DOHH2 (cell line): ENCODE data around the gene HTR6.

ENCODE experiments used
- H3F3A ChIP-seq: fragments of 200-600 bp; sonication (generic), shearing (Covaris generic); 2 replicates; pipeline ENCODE4 v1.6.0; 2016; ENCODE audit warnings: antibody characterized with exemption, mild to moderate bottlenecking; ENCODE audit not compliant: control insufficient read depth, insufficient read depth
- H3K27ac ChIP-seq: fragments of 200-600 bp; sonication (generic); 2 replicates; pipeline ENCODE4 v1.5.1; 2014; ENCODE audit warnings: low read depth, mild to moderate bottlenecking, low read length, moderate library complexity
- H3K27me3 ChIP-seq: fragments of 200-600 bp; sonication (generic); 2 replicates; pipeline ENCODE4 v1.6.1; 2014; ENCODE audit warnings: mild to moderate bottlenecking, low read length, mixed read lengths; ENCODE audit not compliant: control insufficient read depth
- H3K36me3 ChIP-seq: fragments of 200-600 bp; sonication (generic); 2 replicates; pipeline ENCODE4 v1.6.1; 2014; ENCODE audit warnings: mild to moderate bottlenecking, low read length, moderate library complexity, mixed read lengths; ENCODE audit not compliant: control insufficient read depth
- H3K4me1 ChIP-seq: fragments of 200-600 bp; sonication (generic); 2 replicates; pipeline ENCODE4 v1.6.1; 2014; ENCODE audit warnings: mild to moderate bottlenecking, low read length, mixed read lengths; ENCODE audit not compliant: control insufficient read depth
- H3K4me2 ChIP-seq: fragments of 200-600 bp; sonication (generic); 2 replicates; pipeline ENCODE4 v1.6.0; 2014; ENCODE audit warnings: mild to moderate bottlenecking, low read length, moderate library complexity
- H3K4me3 ChIP-seq: fragments of 200-600 bp; sonication (generic); 2 replicates; pipeline ENCODE4 v1.5.1; 2014; ENCODE audit warnings: mild to moderate bottlenecking, low read length, mixed read lengths
- H3K79me2 ChIP-seq: fragments of 200-600 bp; sonication (generic); 2 replicates; pipeline ENCODE4 v1.6.1; 2014; ENCODE audit warnings: mild to moderate bottlenecking, low read length, mixed read lengths; ENCODE audit not compliant: control insufficient read depth
- H3K9me2 ChIP-seq: fragments of 200-600 bp; sonication (generic); replicated peaks from 2 replicates; pipeline ENCODE4 v1.6.1; 2014; ENCODE audit warnings: mild to moderate bottlenecking, low read length, mixed read lengths; ENCODE audit not compliant: control insufficient read depth
- H3K9me3 ChIP-seq: fragments of 200-600 bp; sonication (generic); 2 replicates; pipeline ENCODE4 v1.6.1; 2014; ENCODE audit warnings: antibody characterized with exemption, low read length, mixed read lengths; ENCODE audit not compliant: control insufficient read depth, insufficient read depth
- H4K20me1 ChIP-seq: fragments of 200-600 bp; sonication (generic); 2 replicates; pipeline ENCODE4 v1.6.0; 2014; ENCODE audit warnings: low read depth, mild to moderate bottlenecking, antibody characterized with exemption, low read length, moderate library complexity; ENCODE audit not compliant: control insufficient read depth, insufficient read depth
- EZH2phosphoT487 ChIP-seq: fragments of 200-600 bp; sonication (generic); IDR thresholded peaks from 2 replicates; pipeline ENCODE4 v1.6.1; 2017; ENCODE audit warnings: borderline replicate concordance, mild to moderate bottlenecking, antibody characterized with exemption, low read length, moderate library complexity, mixed read lengths
- TF ChIP-seq, protein P1 (sequence below): fragments of 200-600 bp; sonication (generic); IDR thresholded peaks from one replicate; pipeline ENCODE4 v1.5.1; 2014; ENCODE audit warnings: antibody characterized with exemption, mild to moderate bottlenecking, low read depth, low read length; ENCODE audit not compliant: poor library complexity, severe bottlenecking

HTR6 gene

DNA sequence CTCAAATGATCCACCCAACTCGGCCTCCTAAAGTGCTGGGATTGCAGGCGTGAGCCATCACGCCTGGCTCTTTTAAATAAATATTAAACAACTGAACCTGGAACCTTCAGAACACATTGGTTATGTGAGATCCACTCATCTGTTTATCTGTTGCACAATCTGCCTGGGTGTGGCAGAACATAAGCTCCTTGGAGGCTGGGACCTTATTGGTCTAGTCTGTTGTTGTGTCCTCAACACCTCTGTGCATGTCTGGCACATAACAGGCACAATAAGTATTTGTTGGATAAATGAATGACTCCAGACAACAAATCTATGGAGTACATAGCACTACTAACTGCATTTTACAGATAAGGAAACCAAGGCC is 24.7 kb upstream of the HTR6 start:
- peaks cover 32% of the 10 kb centered on the region for H3K27me3 ChIP-seq
- H3K9me2 ChIP-seq, result no peaks in the 10 kb centered on the region
- no peak for TF ChIP-seq EZH2phosphoT487
- TF ChIP-seq, protein P1, sequence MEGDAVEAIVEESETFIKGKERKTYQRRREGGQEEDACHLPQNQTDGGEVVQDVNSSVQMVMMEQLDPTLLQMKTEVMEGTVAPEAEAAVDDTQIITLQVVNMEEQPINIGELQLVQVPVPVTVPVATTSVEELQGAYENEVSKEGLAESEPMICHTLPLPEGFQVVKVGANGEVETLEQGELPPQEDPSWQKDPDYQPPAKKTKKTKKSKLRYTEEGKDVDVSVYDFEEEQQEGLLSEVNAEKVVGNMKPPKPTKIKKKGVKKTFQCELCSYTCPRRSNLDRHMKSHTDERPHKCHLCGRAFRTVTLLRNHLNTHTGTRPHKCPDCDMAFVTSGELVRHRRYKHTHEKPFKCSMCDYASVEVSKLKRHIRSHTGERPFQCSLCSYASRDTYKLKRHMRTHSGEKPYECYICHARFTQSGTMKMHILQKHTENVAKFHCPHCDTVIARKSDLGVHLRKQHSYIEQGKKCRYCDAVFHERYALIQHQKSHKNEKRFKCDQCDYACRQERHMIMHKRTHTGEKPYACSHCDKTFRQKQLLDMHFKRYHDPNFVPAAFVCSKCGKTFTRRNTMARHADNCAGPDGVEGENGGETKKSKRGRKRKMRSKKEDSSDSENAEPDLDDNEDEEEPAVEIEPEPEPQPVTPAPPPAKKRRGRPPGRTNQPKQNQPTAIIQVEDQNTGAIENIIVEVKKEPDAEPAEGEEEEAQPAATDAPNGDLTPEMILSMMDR, result no peak
- no peak overlapping the region for H3K27ac ChIP-seq
- no peaks in the 10 kb centered on the region for H3K9me3 ChIP-seq
- no peaks in the 10 kb centered on the region for H3F3A ChIP-seq
- H3K4me1 ChIP-seq, result peaks cover 2% of the 10 kb centered on the region; the same call in 1 of the 2 replicates
- no peak overlapping the region for H3K4me2 ChIP-seq
- no peaks in the 10 kb centered on the region for H3K36me3 ChIP-seq
- no peak overlapping the region for H3K4me3 ChIP-seq
- H3K79me2 ChIP-seq, result no peaks in the 10 kb centered on the region
- no peaks in the 10 kb centered on the region for H4K20me1 ChIP-seq

DNA sequence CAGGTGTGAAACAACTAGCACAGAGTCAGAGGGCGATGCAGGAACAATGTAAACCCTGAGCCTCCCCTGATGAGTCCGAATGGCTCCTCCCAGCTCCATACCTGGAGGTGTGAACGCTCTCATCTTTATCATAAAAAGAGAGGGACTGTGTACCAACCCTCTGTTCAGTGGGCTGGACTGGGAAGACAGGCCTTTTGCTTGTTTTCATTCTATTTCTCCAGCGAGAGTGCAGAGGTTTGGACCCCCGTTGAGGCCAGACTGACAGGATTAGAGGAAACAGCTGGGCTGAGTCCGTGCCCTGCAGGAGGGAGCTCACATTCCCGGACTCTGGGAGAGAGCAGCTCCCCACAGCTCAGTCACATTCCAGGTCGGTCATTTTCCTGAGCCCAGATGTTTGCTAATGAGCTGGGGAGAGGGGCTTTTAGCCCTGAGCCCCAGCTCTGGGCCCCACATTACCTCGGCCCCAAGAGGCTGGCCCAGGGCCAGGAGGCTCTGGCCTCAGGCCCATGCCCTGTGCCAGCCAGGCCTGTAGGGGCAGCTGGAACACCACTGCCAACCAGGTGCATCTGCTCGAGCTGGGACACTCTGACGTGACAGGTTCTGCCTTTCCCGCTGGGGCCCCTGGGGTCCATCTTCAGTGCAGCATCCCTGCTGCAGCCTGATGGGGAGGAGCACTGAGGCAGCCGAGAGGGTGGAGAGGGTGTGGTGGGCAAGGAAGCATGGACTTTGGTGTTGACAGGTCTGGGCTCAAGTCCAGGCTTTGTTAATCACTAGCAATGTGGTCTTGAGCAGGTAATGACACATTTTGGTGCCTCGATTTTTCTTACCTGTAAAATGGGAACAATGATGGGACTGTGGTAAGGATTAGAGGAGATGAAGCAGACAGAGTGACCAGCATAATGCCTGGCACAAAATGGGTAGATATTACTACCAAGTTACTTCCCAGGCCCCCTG is 24.0 kb upstream of the HTR6 start:
- Histone ChIP-seq H3K79me2 (no peaks in the 10 kb centered on the region), H3K4me1 (peaks cover 3% of the 10 kb centered on the region; the same call in 1 of the 2 replicates), H4K20me1 (no peaks in the 10 kb centered on the region), H3K27ac (no peak overlapping the region), H3K4me2 (no peak overlapping the region), H3K36me3 (no peaks in the 10 kb centered on the region), H3K27me3 (peaks cover 39% of the 10 kb centered on the region), H3F3A (no peaks in the 10 kb centered on the region), H3K9me3 (no peaks in the 10 kb centered on the region), H3K4me3 (no peak overlapping the region), H3K9me2 (no peaks in the 10 kb centered on the region)
- TF ChIP-seq, protein P1, result no peak
- no peak for TF ChIP-seq EZH2phosphoT487

DNA sequence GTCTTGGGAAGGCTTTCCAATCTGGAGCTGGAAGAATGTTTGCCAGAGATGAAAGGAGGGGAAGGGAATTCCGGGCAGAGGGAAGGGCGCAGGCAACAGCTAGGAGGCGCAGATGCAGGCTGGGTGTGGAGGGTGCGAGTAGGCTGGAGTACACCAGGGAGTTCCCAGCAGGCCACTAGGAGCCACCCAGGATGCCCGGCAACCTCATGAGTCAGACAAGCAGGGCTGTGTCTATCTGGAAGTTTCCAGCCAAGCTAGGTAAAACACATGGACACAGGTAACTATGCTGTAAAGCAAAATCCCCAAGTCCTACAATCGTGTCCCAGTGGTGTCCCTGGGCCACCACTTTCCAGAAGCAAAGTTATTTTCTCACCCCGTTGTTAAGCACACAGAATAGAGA is 21.6 kb upstream of the HTR6 start:
- Histone ChIP-seq H3K4me2 (no peak overlapping the region), H3K9me2 (no peaks in the 10 kb centered on the region), H3K4me3 (no peak overlapping the region), H3K79me2 (no peaks in the 10 kb centered on the region), H3K36me3 (no peaks in the 10 kb centered on the region), H3K27me3 (peaks cover 59% of the 10 kb centered on the region), H3K27ac (no peak overlapping the region), H3K9me3 (no peaks in the 10 kb centered on the region), H4K20me1 (no peaks in the 10 kb centered on the region), H3F3A (no peaks in the 10 kb centered on the region), H3K4me1 (peaks cover 3% of the 10 kb centered on the region; the same call in 1 of the 2 replicates)
- TF ChIP-seq, protein P1, result no peak
- no peak for TF ChIP-seq EZH2phosphoT487
